Stimulated activated CD8-positive, alpha-beta memory T cell treated with anti-CD3 and anti-CD28 coated beads, Interleukin-7, amount 100 ng/mL, for 4 hours (primary cell): Measurements from ENCODE around the gene RBM12.

ENCODE experiments used
- DNase-seq, 2 donors: peaks; one replicate each; pipeline ENCODE4 v3.0.0-alpha.2; 2020; ENCODE audit warnings: low read depth in 2 of 2

The RBM12 gene

DNA sequence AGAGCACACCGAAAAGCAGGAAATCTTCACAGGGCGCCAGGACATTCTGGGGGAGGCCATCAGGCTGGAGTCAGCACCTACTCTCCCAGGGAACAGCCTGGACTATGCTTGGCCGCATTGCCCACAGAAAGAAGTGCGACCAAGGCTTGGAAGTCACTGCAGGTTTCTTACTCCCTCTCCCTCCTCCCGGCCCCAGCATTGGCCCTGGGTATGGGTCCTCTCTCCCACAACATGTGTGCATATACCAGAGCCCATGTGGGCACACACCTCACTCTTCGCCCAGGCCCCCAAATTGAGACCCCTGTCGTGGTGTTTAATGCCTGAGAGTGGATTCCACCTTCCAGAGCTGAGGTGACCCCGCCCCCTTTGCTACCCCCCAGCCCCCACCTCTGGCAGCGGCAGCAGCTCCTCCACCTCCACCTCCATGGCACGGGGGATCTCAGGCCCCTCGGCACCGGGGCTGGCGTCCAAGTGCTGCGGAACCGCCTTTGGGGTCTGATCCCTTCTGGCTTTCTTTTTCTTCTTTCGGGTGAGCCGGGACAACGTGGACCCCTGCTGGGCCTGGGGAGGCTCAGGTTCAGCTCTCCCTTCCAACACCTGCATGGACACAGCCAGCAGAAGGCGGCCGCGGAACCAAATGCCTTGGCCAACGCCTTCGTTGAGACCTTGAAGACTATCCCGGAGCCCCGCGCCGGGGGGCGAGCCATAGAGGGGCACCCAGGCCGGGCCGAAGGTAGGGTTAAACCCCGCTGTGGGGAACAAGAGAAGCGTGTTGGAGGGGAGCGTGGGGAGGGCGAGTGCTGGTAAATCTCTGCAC is 64.3 kb downstream of the RBM12 start:
- DNase-seq, result no peak

GRCh38 chr20:35599776-35600120 is 65.0 kb downstream of the RBM12 start:
- DNase-seq, result no peak
